Fibroblast of lung (primary cell): ENCODE results near the gene ADCY4.

Source experiments
- CTCF ChIP-seq, 2 donors: IDR thresholded peaks in 1 of 2; conservative IDR thresholded peaks in 1 of 2; 1 replicate in 1 of 2; 2 replicates in 1 of 2; pipeline ENCODE4 v1.5.1; 2011 to 2012; ENCODE audit warnings: low read length in 2 of 2, control low read depth in 1 of 2, inconsistent platforms in 1 of 2, low read depth in 1 of 2, mild to moderate bottlenecking in 1 of 2
- EZH2 ChIP-seq: IDR thresholded peaks from 2 replicates; pipeline ENCODE4 v1.5.1; 2012; ENCODE audit warnings: low read length, control low read depth, mild to moderate bottlenecking; ENCODE audit errors: missing control alignments

GRCh38 chr14:24379907-24380730 lies 45.2 kb upstream of the ADCY4 start:
- TF ChIP-seq CTCF (conservative IDR thresholded peaks at IDR 0.05 in 1 of 2, IDR thresholded peaks at IDR 0.05 in 1 of 2; ENCODE audit: low read depth in 1 of 2, low read length in 2 of 2) = no peak
- no peak for TF ChIP-seq EZH2
